Measurements from ENCODE around the gene PSMB7. TPM values are rescaled to one million over a fixed set of nuclear protein-coding genes. Genes with fewer than 3 reads are reported as not detected.
"Not testable (repeated sequence)": the region's sequence is repeated elsewhere in the genome, so short reads cannot be mapped to it uniquely, and the experiment has no call there.

PSMB7 gene
- total RNA-seq, 1 donor from 2014 or later = 181 TPM

DNA sequence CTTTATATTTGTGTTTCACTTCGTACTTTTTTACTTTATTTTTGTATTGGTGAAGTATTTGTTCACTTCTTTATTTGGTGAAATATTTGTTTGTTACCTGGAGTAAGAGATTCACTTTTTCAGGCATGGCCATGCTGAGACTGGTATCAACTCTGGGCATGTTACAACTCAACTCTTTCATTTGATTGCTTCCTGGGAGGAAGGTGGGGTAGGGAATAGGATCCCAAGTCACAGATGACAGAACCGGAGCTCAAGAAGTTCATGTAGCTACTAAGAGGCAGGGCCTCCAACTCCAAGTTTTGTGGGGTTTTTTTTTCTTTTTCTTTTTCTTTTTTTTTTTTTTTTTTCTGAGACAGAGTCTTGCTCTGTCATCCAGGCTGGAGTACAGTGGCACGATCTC is 28.9 kb upstream of the PSMB7 start:
- no peak for FAIRE-seq

DNA sequence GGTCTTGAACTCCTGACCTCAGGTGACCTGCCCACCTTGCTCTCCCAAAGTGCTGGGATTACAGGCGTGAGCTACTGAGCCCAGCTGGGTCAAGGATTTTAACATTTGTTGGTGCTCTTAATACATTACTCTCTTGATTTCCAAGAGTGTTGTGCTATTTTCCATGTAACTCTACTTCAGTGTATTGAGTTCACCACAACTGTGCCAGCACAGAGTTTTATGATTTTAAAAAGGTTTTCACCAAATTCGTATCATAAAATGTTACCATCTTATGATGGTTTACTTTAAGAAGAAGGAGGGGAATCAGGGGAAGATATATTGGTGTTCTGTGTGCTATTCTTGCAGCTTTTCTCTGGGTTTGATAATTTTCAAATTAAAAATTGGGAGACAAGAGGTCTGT is 28.4 kb upstream of the PSMB7 start:
- DNase-seq (ENCODE audit: low spot score in 2 of 2) = no peak
- no peak for FAIRE-seq

More for the DNA sequence above, 28.9 kb upstream of the PSMB7 start:
- no peak for DNase-seq (ENCODE audit: low spot score in 2 of 2)

DNA sequence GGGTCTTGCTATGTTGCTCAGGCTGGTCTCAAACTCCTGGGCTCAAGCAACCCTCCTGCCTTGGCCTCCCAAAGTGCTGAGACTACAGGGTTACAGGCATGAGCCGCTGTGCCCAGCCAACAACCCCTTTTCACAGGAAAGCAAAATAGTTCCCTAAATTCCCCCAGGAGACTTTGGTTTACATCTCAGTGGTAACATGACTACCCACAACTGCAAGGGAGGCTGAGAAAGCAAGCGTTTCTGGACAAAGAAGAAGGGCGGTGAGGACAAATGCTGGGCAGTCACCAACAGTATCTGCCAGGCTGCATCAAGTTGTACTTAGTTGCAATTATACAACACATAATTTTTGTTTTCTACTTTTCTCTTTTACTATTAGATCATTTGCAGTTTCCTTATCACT is 27.6 kb upstream of the PSMB7 start:
- DNase-seq (ENCODE audit: low spot score in 2 of 2) = no peak
- no peak for FAIRE-seq

- no peak for FAIRE-seq
- DNase-seq (ENCODE audit: low spot score in 2 of 2) = no peak
These were observed 27.1 kb upstream of the PSMB7 start for GRCh38 chr9:124442379-124442778.

- FAIRE-seq = no peak
- no peak for DNase-seq (ENCODE audit: low spot score in 2 of 2)
These were observed 26.0 kb upstream of the PSMB7 start for GRCh38 chr9:124441291-124441690.

DNA sequence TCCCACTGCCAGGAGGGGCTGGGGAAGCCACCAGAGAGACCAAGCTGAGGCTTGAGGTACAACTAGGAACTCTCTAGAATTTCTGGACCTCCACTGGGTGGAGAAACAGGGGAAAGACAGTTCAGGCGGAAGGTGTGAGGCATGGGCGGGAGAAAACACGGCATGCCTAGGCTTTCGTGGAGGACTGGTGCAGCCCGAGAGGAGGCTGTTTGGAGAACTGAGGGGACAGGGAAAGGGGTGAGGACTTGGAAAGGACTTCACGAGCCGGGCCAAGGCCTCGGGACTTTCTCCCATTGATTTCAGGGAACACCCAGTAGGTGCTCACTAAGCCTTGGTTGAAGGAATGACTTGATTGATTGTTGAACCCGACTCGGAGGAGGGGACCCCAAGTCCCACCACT is 25.5 kb upstream of the PSMB7 start:
- no peak for FAIRE-seq
- DNase-seq (ENCODE audit: low spot score in 2 of 2) = no peak

DNA sequence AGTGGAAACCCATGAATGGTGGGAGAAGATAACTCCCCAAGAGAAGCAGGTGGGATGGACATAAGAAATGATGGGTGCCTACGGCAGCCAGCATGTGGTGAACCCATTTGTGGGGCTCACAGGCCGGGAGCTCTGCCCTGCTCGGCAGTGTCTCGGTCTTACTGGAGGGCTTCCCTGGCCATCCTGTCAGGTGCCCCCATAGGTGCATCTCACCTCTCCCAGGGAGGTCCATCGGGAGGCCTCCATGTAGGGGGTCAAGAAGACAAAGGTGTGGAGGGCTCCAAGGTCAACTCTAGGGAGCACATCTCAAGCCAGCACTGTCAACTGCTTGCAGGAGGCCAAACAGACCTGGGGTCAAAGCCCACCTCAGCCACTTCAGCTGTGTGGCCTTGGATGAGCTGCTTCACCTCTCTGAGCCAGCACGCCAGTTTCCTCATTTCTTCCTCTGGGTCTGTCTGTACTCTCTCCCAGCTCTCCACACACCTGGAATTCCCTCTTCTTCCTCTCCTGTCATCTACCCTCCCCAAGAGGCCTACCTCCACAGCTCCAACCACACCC is 24.5 kb upstream of the PSMB7 start:
- DNase-seq (ENCODE audit: low spot score in 2 of 2) (no peak), FAIRE-seq (no peak)

- FAIRE-seq = no peak
- DNase-seq (ENCODE audit: low spot score in 2 of 2) = no peak
These were observed 23.8 kb upstream of the PSMB7 start for GRCh38 chr9:124439086-124439485.

DNA sequence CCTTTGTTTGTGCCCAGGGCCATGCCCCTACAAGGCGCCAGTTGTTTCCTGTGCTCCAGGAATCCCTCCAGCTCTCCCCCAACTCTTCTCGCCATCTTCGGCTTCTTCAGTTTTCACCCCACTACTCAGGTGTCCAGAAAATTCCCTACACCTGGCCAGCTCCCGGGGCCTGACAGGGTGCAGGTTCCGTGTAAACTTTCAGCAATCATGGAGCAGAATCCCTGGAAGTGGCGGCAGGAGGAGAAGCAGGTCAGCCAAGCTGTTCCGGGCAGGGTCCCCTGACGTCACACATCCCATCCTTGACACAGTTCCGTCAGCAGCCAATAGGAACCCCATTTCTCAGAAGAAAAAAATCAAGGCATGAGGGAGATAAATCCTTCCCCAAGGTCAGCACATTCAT is 22.8 kb upstream of the PSMB7 start:
- DNase-seq (ENCODE audit: low spot score in 2 of 2) (no peak), FAIRE-seq (no peak)

DNA sequence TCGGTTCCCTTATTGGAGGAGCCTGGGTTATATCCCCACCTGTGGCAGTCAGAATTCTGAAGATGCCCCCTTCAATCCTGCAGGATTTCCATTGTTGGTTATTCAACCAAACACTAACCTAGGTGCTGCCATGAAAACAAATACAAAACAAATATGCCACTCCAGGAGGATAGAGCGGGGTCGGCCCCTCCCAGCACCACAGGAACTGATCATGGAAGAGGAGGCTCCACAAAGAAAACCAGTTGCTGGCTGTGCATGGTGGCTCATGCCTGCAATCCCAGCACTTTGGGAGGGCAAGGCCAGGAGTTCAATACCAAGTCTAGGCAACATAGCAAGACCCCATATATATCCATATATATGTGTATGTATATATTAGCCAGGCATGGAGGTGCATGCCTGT is 21.8 kb upstream of the PSMB7 start:
- FAIRE-seq (no peak), DNase-seq (ENCODE audit: low spot score in 2 of 2) (no peak)

- FAIRE-seq (no peak), DNase-seq (ENCODE audit: low spot score in 2 of 2) (no peak)
These were observed 21.1 kb upstream of the PSMB7 start for GRCh38 chr9:124436320-124436719.

GRCh38 chr9:124429530-124429867 is 14.3 kb upstream of the PSMB7 start:
- no peak for FAIRE-seq
- no peak for DNase-seq (ENCODE audit: low spot score in 2 of 2)

DNA sequence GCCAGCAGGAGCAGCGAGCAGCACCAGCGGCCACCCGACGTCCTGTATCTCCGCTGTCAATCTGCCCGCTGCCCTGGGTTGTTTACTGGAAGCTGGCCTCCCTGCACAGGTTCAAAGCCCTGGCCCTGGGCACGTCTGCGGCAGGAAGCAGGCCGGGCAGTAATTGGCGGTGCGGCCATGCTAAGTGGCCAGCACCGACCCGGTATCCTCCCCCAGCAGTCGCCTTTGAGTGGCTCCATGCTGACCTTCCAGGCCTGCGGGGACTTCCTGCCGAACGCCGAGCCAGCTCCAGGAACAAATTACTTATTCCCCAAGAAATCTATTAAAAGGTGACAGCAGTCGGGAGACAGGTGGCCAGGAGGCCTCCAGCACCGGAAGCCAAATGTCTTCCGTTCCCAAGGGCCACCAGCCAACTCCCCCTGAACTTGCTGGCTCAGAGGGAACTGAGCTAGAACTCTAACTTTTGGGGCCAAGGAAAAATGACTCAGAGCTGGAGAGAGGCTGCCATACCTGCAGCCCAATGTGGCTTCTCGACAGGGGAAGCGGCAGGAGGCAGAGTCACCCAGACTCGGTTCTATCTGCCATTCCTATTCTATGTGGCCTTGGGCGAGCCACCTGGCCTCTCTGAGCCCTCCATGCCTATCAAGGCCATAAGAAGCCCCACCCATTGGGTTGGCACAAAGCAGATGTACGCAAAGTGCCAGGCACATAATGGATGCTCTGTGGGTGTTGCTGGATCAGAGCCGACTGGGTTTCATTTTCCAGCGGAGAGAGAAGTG is 13.7 kb upstream of the PSMB7 start:
- FAIRE-seq (no peak), DNase-seq (ENCODE audit: low spot score in 2 of 2) (no peak)

- no peak for FAIRE-seq
These were observed 12.0 kb upstream of the PSMB7 start for GRCh38 chr9:124427281-124427680.

DNA sequence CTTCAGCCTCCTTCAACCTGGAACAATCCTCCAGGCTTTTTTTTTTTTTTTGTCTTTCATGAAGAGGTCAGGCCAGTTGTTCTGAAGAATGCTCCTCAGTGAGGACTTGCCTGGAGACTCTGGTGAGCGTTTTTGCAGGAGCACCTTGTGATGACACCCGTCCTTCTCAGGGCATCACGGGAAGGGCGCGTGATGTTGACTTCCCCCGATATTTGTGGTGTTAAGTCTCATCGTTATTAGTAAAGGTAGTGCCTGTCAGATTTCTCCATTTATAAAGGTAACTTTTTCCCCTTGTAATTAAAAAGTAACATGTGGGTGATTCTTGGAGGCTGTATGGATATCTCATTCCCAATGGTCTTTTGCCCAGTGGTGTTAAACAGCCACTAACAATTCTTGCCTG is 11.1 kb upstream of the PSMB7 start:
- FAIRE-seq (no peak), DNase-seq (ENCODE audit: low spot score in 2 of 2) (no peak)

More at GRCh38 chr9:124427281-124427680, 12.0 kb upstream of the PSMB7 start:
- DNase-seq (ENCODE audit: low spot score in 2 of 2) = no peak

DNA sequence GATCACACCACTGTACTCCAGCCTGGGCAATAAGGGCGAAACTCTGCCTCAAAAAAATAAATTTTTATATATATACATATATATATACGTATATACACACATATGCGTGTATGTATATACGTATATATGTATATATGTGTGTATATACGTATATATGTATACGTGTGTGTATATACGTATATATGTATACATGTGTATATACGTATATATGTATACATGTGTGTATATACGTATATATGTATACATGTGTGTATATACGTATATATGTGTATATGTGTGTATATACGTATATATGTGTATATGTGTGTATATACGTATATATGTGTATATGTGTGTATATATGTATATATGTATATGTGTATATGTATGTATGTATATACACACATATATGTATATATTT is 10.5 kb upstream of the PSMB7 start:
- FAIRE-seq = peak; percentile 96
- not testable (repeated sequence) for DNase-seq (ENCODE audit: low spot score in 2 of 2)

DNA sequence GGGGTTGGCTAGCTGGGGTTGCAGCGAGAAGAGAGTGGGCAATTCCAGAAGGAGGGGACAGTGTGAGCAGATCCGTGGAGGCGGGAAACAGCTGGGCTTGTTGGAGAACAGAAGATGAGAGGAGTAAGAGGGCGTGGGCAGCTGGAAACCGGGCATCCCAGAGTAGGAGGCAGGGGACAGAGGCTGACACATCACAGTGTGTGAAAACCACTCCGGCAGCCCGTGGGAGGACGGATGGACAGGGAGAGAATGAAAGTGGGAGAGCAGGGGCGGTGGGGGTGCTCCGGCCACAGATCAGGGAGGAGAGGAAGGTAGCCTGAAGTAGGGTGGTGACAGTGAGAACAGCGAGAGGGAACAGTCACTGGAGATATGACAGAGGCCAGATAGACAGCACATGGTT is 8.3 kb upstream of the PSMB7 start:
- DNase-seq (ENCODE audit: low spot score in 2 of 2) = peak in 1 of 2 donors; percentile 37
- FAIRE-seq = no peak

GRCh38 chr9:124423155-124423554 is 7.9 kb upstream of the PSMB7 start:
- DNase-seq (ENCODE audit: low spot score in 2 of 2) (no peak), FAIRE-seq (no peak)

DNA sequence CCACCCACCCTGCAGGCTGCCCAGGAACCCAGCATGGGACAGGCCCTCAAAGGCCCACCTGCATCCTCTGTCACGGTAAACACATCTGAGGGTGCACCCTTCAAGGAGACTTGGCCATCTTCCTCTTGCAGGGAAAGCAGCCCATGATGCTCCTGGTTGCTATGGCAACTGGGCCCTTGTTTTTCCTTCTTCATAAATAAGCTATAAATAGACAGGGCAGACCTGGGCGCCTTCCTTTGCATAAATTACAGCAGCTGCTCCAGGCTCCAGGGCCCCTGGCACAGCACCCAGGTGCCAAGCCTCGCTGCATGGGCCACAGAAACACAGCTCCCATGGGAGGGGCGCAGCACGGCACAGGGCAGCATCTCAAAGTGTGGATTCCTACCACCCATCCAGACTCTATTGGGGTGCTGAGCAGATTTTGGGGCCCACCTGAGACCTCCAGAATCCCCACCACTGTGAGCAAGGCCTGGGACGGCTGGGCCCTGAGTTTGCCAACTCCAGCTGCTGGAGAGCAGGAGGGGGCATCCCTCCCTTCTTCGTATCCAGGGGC is 5.8 kb upstream of the PSMB7 start:
- no peak for FAIRE-seq

GRCh38 chr9:124419832-124420489 is 4.7 kb upstream of the PSMB7 start:
- no peak for DNase-seq (ENCODE audit: low spot score in 2 of 2)

More for the DNA sequence above, 5.8 kb upstream of the PSMB7 start:
- DNase-seq (ENCODE audit: low spot score in 2 of 2) = peak in 1 of 2 donors; percentile 45

DNA sequence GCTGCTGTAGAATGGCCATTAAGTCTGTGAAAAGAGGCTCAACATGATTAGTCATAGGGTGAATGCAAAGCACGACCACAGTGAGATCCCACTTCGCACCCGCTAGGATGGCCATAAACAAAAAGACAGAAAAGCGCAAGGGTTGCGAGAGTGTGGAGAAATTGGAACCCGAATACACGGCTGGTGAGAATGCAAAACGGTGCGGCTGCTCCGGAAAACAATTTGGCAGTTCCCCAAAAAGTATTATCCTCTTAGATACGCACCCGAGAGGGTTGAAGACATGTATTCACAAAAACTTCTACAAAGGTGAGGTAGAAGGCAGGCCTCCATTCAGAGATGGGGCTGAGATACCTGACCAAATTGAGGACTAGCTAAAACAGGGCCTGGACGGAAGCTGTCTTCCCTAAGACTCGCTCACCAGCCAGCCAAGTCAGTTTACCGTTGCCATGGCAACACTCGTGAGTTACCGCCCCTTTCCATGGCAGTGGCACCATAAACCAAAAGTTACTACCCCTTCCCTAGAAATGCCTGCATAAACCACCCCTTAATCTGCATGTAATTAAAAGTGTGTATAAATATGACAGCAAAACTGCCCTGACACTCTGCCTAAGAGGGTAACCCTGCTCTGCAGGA is 726 bp upstream of the PSMB7 start:
- FAIRE-seq = no peak
- DNase-seq (ENCODE audit: low spot score in 2 of 2) = no peak

More at GRCh38 chr9:124419832-124420489, 4.7 kb upstream of the PSMB7 start:
- FAIRE-seq = no peak

Data from frontal cortex (tissue), 4 donors.